Measurements from ENCODE around the gene KIF2A.

- TF ChIP-seq POLR2A (IDR thresholded peaks at IDR 0.05; ENCODE audit: low read depth, low read length) (no peak), POLR2AphosphoS5 (IDR thresholded peaks at IDR 0.05; ENCODE audit: low read depth, low read length) (no peak), TAF1 (IDR thresholded peaks at IDR 0.05; ENCODE audit: low read depth, low read length) (no peak), POU2F2 (IDR thresholded peaks at IDR 0.05; ENCODE audit: low read depth, low read length) (no peak), SPI1 (IDR thresholded peaks at IDR 0.05; ENCODE audit: low read depth, low read length) (no peak), PAX5 (IDR thresholded peaks at IDR 0.05; ENCODE audit: insufficient read depth, low read length, severe bottlenecking) (no peak)
These were observed 6.0 kb downstream of the KIF2A start for GRCh38 chr5:62312036-62312435.
